Endothelial cell of umbilical vein (primary cell): ENCODE results near the gene MRPS30. TPM values are rescaled to one million over a fixed set of nuclear protein-coding genes. Genes with fewer than 3 reads are reported as not detected.

ENCODE experiments used
- BruUV-seq: library from RNA; stranded (reverse); fragments of 400-500 nt; replicated peaks from 2 replicates; lab custom pipeline; 2021; lab: Mats Ljungman, UMichigan
- CTCF ChIA-PET: fragments of 300-600, 350-600 bp; sonication (Branson Sonifier 250); formaldehyde crosslinking; loops from one replicate; lab custom pipeline; 2021; ENCODE audit warnings: antibody characterized with exemption, inconsistent platforms; lab: Charles Lee
- POLR2A ChIA-PET: fragments of 300-600, 350-600 bp; sonication (Branson Sonifier 250); formaldehyde crosslinking; loops from one replicate; lab custom pipeline; 2021; ENCODE audit warnings: antibody characterized with exemption, inconsistent platforms; lab: Charles Lee
- DNase-seq: peaks from one replicate; pipeline ENCODE4 v3.0.0-alpha.2; 2011; ENCODE audit warnings: low read depth, low spot score
- FAIRE-seq: peaks from 2 replicates; lab custom pipeline; 2011; peaks lifted over from hg19 to GRCh38; lab: Jason Lieb, UNC
- H2AFZ ChIP-seq: 2 replicates; pipeline ENCODE4 v1.6.0; 2012; ENCODE audit warnings: low read depth, low read length, control low read depth, inconsistent platforms
- H3K27ac ChIP-seq: 2 replicates; pipeline ENCODE4 v1.5.1; 2011; ENCODE audit warnings: low read depth, mild to moderate bottlenecking, control low read depth, low read length, moderate library complexity; ENCODE audit not compliant: insufficient read depth
- H3K27me3 ChIP-seq, 2 experiments: 2 replicates each; pipeline versions ENCODE4 v1.6.0 to v1.6.1; 2011; ENCODE audit warnings: low read length in 2 of 2, mixed read lengths in 1 of 2; ENCODE audit not compliant: control insufficient read depth in 2 of 2, insufficient read depth in 2 of 2
- H3K36me3 ChIP-seq, 2 experiments: 2 replicates in 1 of 2; 3 replicates in 1 of 2; pipeline ENCODE4 v1.5.1; 2011; ENCODE audit warnings: low read length in 2 of 2, mild to moderate bottlenecking in 1 of 2, moderate library complexity in 1 of 2; ENCODE audit not compliant: control insufficient read depth in 2 of 2, insufficient read depth in 2 of 2; ENCODE audit errors: extremely low read depth in 1 of 2
- H3K4me1 ChIP-seq: 3 replicates; pipeline ENCODE4 v1.5.1; 2011; ENCODE audit warnings: mild to moderate bottlenecking, low read length; ENCODE audit not compliant: control insufficient read depth, insufficient read depth; ENCODE audit errors: extremely low read depth
- H3K4me2 ChIP-seq: 2 replicates; pipeline ENCODE4 v1.6.1; 2011; ENCODE audit warnings: low read length, control low read depth, mixed read lengths; ENCODE audit not compliant: insufficient read depth
- H3K4me3 ChIP-seq, 3 experiments: fragments of 200-600 bp in 1 of 3; sonication (generic), shearing (Covaris generic) in 1 of 3; replicated peaks in 1 of 3; 2 replicates each; pipeline ENCODE4 v1.5.1; 2011 to 2016; ENCODE audit warnings: control low read depth in 3 of 3, low read length in 3 of 3, mild to moderate bottlenecking in 2 of 3, inconsistent platforms in 1 of 3, low read depth in 1 of 3, moderate library complexity in 1 of 3; ENCODE audit not compliant: insufficient read depth in 1 of 3
- H3K79me2 ChIP-seq: 2 replicates; pipeline ENCODE4 v1.6.0; 2012; ENCODE audit warnings: low read length, inconsistent platforms; ENCODE audit not compliant: control insufficient read depth, insufficient read depth
- H3K9ac ChIP-seq: replicated peaks from 2 replicates; pipeline ENCODE3; 2011; ENCODE audit warnings: low read length, control low read depth; ENCODE audit not compliant: insufficient read depth; ENCODE audit errors: extremely low read depth
- H3K9me1 ChIP-seq: replicated peaks from 3 replicates; pipeline ENCODE4 v1.6.0; 2011; ENCODE audit warnings: mild to moderate bottlenecking, low read length; ENCODE audit not compliant: control insufficient read depth, insufficient read depth; ENCODE audit errors: extremely low read depth
- H3K9me3 ChIP-seq: replicated peaks from 2 replicates; pipeline ENCODE4 v1.5.1; 2012; ENCODE audit warnings: low read length, inconsistent platforms; ENCODE audit not compliant: control insufficient read depth, insufficient read depth
- H4K20me1 ChIP-seq: replicated peaks from 2 replicates; pipeline ENCODE3; 2011; ENCODE audit warnings: mild to moderate bottlenecking, low read length; ENCODE audit not compliant: control insufficient read depth, insufficient read depth; ENCODE audit errors: extremely low read depth
- EZH2 ChIP-seq: IDR thresholded peaks from 2 replicates; pipeline ENCODE4 v1.6.1; 2012; ENCODE audit warnings: borderline replicate concordance, low read depth, mild to moderate bottlenecking, moderate library complexity, low read length, inconsistent platforms; ENCODE audit not compliant: severe bottlenecking
- FOS ChIP-seq: IDR thresholded peaks from 2 replicates; pipeline ENCODE4 v1.6.1; 2011; ENCODE audit warnings: mild to moderate bottlenecking, low read length, moderate library complexity, borderline replicate concordance; ENCODE audit not compliant: insufficient read depth
- GATA2 ChIP-seq: IDR thresholded peaks from 2 replicates; pipeline ENCODE4 v1.7.0; 2011; ENCODE audit warnings: low read depth, mild to moderate bottlenecking, moderate library complexity, mixed read lengths, low read length; ENCODE audit not compliant: insufficient read length, insufficient read depth
- JUN ChIP-seq: IDR thresholded peaks from 2 replicates; pipeline ENCODE4 v1.6.1; 2011; ENCODE audit warnings: borderline replicate concordance, low read depth; ENCODE audit not compliant: insufficient read length, insufficient read depth
- MYC ChIP-seq: IDR thresholded peaks from one replicate; pipeline ENCODE4 v1.6.1; 2011; ENCODE audit warnings: mild to moderate bottlenecking, low read depth, low read length
- POLR2A ChIP-seq: IDR thresholded peaks from 2 replicates; pipeline ENCODE4 v1.6.1; 2012; ENCODE audit warnings: low read depth, mild to moderate bottlenecking, control low read depth, low read length
- POLR2AphosphoS5 ChIP-seq: IDR thresholded peaks from 2 replicates; pipeline ENCODE4 v1.6.1; 2012; ENCODE audit warnings: low read depth, mild to moderate bottlenecking, control low read depth, low read length, moderate library complexity; ENCODE audit not compliant: insufficient read depth
- dilution Hi-C: fragments of 300-500 bp; cut with MboI; formaldehyde crosslinking; loops from one replicate; pipeline ENCODE4 v1.15.0; 2019; ENCODE audit warnings: low sequenced_read_pairs; ENCODE audit not compliant: extremely low pct_ligation_motif_present
- intact Hi-C: fragments of 100-400 bp; cut with micrococcal nuclease; formaldehyde crosslinking; loops from one replicate; pipeline ENCODE4 v1.10.0; 2022
- polyA plus RNA-seq, 4 experiments: library from polyadenylated mRNA; depleted of rRNA in 3 of 4; stranded (reverse) in 3 of 4; unstranded in 1 of 4; fragments of >200 nt; gene quantifications; 2 replicates each; pipeline versions ENCODE4 v1.2.1 to v1.2.3, GENCODE V29; 2011 to 2012; ENCODE audit warnings: missing spikeins in 1 of 4
- total RNA-seq: library from RNA; stranded (reverse); gene quantifications from 2 replicates; pipeline ENCODE4 v1.2.3, GENCODE V29; 2021
- TF ChIP-seq, protein P1 (sequence below): IDR thresholded peaks from 2 replicates; pipeline ENCODE4 v1.6.1; 2011; ENCODE audit not compliant: insufficient read depth, insufficient read length
- TF ChIP-seq, protein P2 (sequence below), 2 donors: IDR thresholded peaks; 1 replicate in 1 of 2; 2 replicates in 1 of 2; pipeline ENCODE4 v1.5.1; 2011; ENCODE audit warnings: low read length in 2 of 2, mild to moderate bottlenecking in 2 of 2, moderate library complexity in 2 of 2, control low read depth in 1 of 2, inconsistent platforms in 1 of 2, low read depth in 1 of 2; ENCODE audit not compliant: insufficient read depth in 1 of 2; ENCODE audit errors: extremely low read depth in 1 of 2

The MRPS30 gene
- total and polyA plus RNA-seq, 2 donors (not counting 3 experiments of a cell fraction or from before 2014, with no cell fraction given) = 33.8 to 34.6 TPM

DNA sequence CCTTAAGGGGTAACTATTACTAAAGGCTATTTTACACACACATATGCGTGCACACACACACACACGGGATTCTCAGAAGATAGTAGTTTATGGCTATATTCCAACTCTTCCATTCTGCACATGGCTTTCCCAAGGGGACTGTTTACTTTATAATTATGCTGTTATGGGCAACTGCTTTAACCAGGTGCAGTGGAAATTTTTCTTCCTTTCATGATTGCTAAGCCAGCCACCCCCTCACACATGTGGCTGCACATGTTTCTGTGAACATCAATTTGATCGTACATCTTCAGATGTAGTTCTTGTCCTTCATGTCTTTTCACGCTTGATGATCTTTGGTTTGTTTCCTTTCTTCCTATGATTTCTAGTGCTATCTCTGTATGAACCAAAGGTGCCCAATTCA, 37.0 kb downstream of the MRPS30 start:
- no peaks in the 10 kb centered on the region for H3K36me3 ChIP-seq
- no peaks in the 10 kb centered on the region for H3K27me3 ChIP-seq
- CTCF ChIA-PET = no interaction called here
- no peaks in the 10 kb centered on the region for H3K9me1 ChIP-seq
- POLR2A ChIA-PET = no interaction called here
- H3K4me2 ChIP-seq = no peak overlapping the region
- TF ChIP-seq, protein P1, sequence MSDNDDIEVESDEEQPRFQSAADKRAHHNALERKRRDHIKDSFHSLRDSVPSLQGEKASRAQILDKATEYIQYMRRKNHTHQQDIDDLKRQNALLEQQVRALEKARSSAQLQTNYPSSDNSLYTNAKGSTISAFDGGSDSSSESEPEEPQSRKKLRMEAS = no peak
- TF ChIP-seq GATA2 (no peak), MYC (no peak), EZH2 (no peak), POLR2AphosphoS5 (no peak), FOS (no peak), POLR2A (no peak), JUN (no peak)
- TF ChIP-seq, protein P2, sequence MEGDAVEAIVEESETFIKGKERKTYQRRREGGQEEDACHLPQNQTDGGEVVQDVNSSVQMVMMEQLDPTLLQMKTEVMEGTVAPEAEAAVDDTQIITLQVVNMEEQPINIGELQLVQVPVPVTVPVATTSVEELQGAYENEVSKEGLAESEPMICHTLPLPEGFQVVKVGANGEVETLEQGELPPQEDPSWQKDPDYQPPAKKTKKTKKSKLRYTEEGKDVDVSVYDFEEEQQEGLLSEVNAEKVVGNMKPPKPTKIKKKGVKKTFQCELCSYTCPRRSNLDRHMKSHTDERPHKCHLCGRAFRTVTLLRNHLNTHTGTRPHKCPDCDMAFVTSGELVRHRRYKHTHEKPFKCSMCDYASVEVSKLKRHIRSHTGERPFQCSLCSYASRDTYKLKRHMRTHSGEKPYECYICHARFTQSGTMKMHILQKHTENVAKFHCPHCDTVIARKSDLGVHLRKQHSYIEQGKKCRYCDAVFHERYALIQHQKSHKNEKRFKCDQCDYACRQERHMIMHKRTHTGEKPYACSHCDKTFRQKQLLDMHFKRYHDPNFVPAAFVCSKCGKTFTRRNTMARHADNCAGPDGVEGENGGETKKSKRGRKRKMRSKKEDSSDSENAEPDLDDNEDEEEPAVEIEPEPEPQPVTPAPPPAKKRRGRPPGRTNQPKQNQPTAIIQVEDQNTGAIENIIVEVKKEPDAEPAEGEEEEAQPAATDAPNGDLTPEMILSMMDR (IDR thresholded peaks at IDR 0.05; ENCODE audit: extremely low read depth in 1 of 2, insufficient read depth in 1 of 2, low read depth in 1 of 2, low read length in 2 of 2) = no peak
- DNase-seq (no peak), FAIRE-seq (no peak)
- intact Hi-C loops (no loop called here), dilution Hi-C loops (no loop called here)
- H3K79me2 ChIP-seq = no peaks in the 10 kb centered on the region
- BruUV-seq = no TSS peak
- no peak overlapping the region for H2AFZ ChIP-seq
- H3K27ac ChIP-seq = no peak overlapping the region
- H3K9me3 ChIP-seq = no peaks in the 10 kb centered on the region
- H3K4me1 ChIP-seq = no peaks in the 10 kb centered on the region
- H3K9ac ChIP-seq = no peak overlapping the region
- H4K20me1 ChIP-seq = no peaks in the 10 kb centered on the region
- H3K4me3 ChIP-seq = no peak overlapping the region
